Measurements from ENCODE around the gene KCNMA1. TPM values are rescaled to one million over a fixed set of nuclear protein-coding genes. Genes with fewer than 3 reads are reported as not detected.

The KCNMA1 gene
- total and polyA plus RNA-seq, 2 donors (not counting 1 experiment from before 2014, with no cell fraction given) = 0.82 to 3.1 TPM

DNA sequence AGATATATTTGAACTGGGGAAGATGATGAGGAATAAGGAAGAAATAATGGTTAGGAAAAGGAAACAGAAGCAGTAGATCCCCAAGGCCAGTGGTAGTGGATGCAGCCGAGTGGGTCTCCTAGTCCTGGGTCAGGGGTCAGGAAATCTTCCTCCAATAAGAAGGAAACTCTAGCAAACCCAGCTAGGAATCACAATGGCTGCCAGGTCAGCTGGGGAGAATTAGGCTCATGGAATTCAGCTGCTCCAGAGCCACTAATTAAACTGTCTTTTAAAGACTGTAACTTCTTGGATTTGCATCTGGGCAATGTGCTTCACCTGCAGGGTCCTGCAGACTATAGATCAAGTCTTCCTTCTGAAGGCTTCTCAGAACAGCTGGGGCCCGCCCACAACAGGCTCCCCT lies 644.4 kb downstream of the KCNMA1 start:
- no peak overlapping the region for H3K27ac Mint-ChIP-seq
- no peak for ATAC-seq (ENCODE audit: low read depth)

DNA sequence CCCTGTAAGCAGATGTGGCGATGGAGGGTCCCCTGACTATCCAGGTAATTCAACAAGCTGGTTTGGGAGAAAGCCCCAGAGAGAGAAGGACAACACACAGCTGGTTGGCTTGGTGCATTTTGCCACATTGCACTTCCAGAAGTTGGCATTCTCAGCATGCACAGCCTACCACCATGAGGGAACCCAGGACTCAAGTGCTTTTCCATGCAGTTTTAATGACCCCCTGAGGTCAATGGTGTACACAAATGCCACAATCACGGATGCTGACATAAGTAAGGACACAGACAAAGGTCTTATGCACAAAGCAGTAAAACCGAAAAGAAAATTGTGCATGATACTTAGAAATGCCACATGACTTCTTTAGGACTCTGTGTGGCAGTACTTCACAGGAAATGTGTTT lies 645.1 kb downstream of the KCNMA1 start:
- TF ChIP-seq, protein P1, sequence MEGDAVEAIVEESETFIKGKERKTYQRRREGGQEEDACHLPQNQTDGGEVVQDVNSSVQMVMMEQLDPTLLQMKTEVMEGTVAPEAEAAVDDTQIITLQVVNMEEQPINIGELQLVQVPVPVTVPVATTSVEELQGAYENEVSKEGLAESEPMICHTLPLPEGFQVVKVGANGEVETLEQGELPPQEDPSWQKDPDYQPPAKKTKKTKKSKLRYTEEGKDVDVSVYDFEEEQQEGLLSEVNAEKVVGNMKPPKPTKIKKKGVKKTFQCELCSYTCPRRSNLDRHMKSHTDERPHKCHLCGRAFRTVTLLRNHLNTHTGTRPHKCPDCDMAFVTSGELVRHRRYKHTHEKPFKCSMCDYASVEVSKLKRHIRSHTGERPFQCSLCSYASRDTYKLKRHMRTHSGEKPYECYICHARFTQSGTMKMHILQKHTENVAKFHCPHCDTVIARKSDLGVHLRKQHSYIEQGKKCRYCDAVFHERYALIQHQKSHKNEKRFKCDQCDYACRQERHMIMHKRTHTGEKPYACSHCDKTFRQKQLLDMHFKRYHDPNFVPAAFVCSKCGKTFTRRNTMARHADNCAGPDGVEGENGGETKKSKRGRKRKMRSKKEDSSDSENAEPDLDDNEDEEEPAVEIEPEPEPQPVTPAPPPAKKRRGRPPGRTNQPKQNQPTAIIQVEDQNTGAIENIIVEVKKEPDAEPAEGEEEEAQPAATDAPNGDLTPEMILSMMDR (IDR thresholded peaks at IDR 0.05) = no peak
- no peak for TF ChIP-seq EZH2 (IDR thresholded peaks at IDR 0.05; ENCODE audit: borderline replicate concordance, insufficient read depth, low read depth, low read length, poor library complexity, severe bottlenecking)
- ATAC-seq (ENCODE audit: low read depth) = no peak
- Histone ChIP-seq H3K27ac (ENCODE audit: low read length in 2 of 2) (no peak overlapping the region), H3K4me2 (replicated peaks; ENCODE audit: low read depth, low read length, poor library complexity, severe bottlenecking) (no peak overlapping the region), H3K4me3 (ENCODE audit: control extremely low read depth in 1 of 5, extremely low read depth in 1 of 5, insufficient read depth in 1 of 5, low read depth in 2 of 5, low read length in 4 of 5) (no peak overlapping the region), H3K36me3 (replicated peaks in 1 of 2; ENCODE audit: control extremely low read depth in 1 of 2, control insufficient read depth in 1 of 2, extremely low read depth in 1 of 2, insufficient read depth in 2 of 2, low read length in 1 of 2) (no peaks in the 10 kb centered on the region), H2AFZ (ENCODE audit: insufficient read depth, low read depth, low read length, poor library complexity, severe bottlenecking) (no peak overlapping the region), H3K27me3 (replicated peaks in 1 of 4; ENCODE audit: control extremely low read depth in 1 of 4, control insufficient read depth in 3 of 4, insufficient read depth in 4 of 4, low read length in 3 of 4) (no peaks in the 10 kb centered on the region), H4K20me1 (ENCODE audit: control insufficient read depth, insufficient read depth, low read length, poor library complexity, severe bottlenecking) (no peaks in the 10 kb centered on the region), H3K79me2 (ENCODE audit: control insufficient read depth, insufficient read depth, low read length) (no peaks in the 10 kb centered on the region), H3K9ac (ENCODE audit: low read length) (no peak overlapping the region), H3K4me1 (ENCODE audit: control insufficient read depth in 2 of 2, insufficient read depth in 2 of 2, low read length in 2 of 2) (no peaks in the 10 kb centered on the region), H3K9me3 (ENCODE audit: control extremely low read depth in 1 of 3, control insufficient read depth in 2 of 3, insufficient read depth in 1 of 3, low read length in 2 of 3) (no peaks in the 10 kb centered on the region)
- ChIA-PET POLR2A (no interaction called here), CTCF (interaction anchor here (2.9 kb wide), 1 partner anchor 13 kb away, joined by 15 read pairs; no protein-coding TSS in a partner anchor)
- intact Hi-C loops (cut with micrococcal nuclease) = no loop called here
- DNase-seq = no peak
- Mint-ChIP-seq H3K4me3 (no peak overlapping the region), H3K27ac (no peak overlapping the region), H3K4me1 (no peaks in the 10 kb centered on the region), H3K9me3 (ENCODE audit: insufficient read depth) (no peaks in the 10 kb centered on the region), H3K27me3 (no peaks in the 10 kb centered on the region)
- WGBS (ENCODE audit: insufficient coverage) = 79% methylated on average over 3 of the region's 3 CpGs

More for the DNA sequence above, 644.4 kb downstream of the KCNMA1 start:
- H3K4me3 Mint-ChIP-seq = no peak overlapping the region
- H3K4me1 Mint-ChIP-seq = no peaks in the 10 kb centered on the region
- H3K36me3 ChIP-seq (replicated peaks in 1 of 2; ENCODE audit: control extremely low read depth in 1 of 2, control insufficient read depth in 1 of 2, extremely low read depth in 1 of 2, insufficient read depth in 2 of 2, low read length in 1 of 2) = no peaks in the 10 kb centered on the region
- no peaks in the 10 kb centered on the region for H3K27me3 ChIP-seq (replicated peaks in 1 of 4; ENCODE audit: control extremely low read depth in 1 of 4, control insufficient read depth in 3 of 4, insufficient read depth in 4 of 4, low read length in 3 of 4)
- H3K9ac ChIP-seq (ENCODE audit: low read length) = no peak overlapping the region
- H4K20me1 ChIP-seq (ENCODE audit: control insufficient read depth, insufficient read depth, low read length, poor library complexity, severe bottlenecking) = no peaks in the 10 kb centered on the region
- no peaks in the 10 kb centered on the region for H3K79me2 ChIP-seq (ENCODE audit: control insufficient read depth, insufficient read depth, low read length)
- no peak overlapping the region for H3K4me2 ChIP-seq (replicated peaks; ENCODE audit: low read depth, low read length, poor library complexity, severe bottlenecking)
- H2AFZ ChIP-seq (ENCODE audit: insufficient read depth, low read depth, low read length, poor library complexity, severe bottlenecking) = no peak overlapping the region
- CTCF ChIA-PET = interaction anchor here (2.9 kb wide), 1 partner anchor 13 kb away, joined by 15 read pairs; no protein-coding TSS in a partner anchor
- WGBS (ENCODE audit: insufficient coverage) = 90% methylated on average over 1 of the region's 2 CpGs
- H3K4me1 ChIP-seq (ENCODE audit: control insufficient read depth in 2 of 2, insufficient read depth in 2 of 2, low read length in 2 of 2) = no peaks in the 10 kb centered on the region
- H3K9me3 ChIP-seq (ENCODE audit: control extremely low read depth in 1 of 3, control insufficient read depth in 2 of 3, insufficient read depth in 1 of 3, low read length in 2 of 3) = no peaks in the 10 kb centered on the region
- TF ChIP-seq EZH2 (IDR thresholded peaks at IDR 0.05; ENCODE audit: borderline replicate concordance, insufficient read depth, low read depth, low read length, poor library complexity, severe bottlenecking) = no peak
- TF ChIP-seq, protein P1 (IDR thresholded peaks at IDR 0.05) = no peak
- intact Hi-C loops (cut with micrococcal nuclease) = no loop called here
- H3K27ac ChIP-seq (ENCODE audit: low read length in 2 of 2) = no peak overlapping the region
- H3K4me3 ChIP-seq (ENCODE audit: control extremely low read depth in 1 of 5, extremely low read depth in 1 of 5, insufficient read depth in 1 of 5, low read depth in 2 of 5, low read length in 4 of 5) = no peak overlapping the region
- DNase-seq = no peak
- POLR2A ChIA-PET = no interaction called here
- H3K27me3 Mint-ChIP-seq = no peaks in the 10 kb centered on the region
- H3K9me3 Mint-ChIP-seq (ENCODE audit: insufficient read depth) = no peaks in the 10 kb centered on the region

All from B cell (primary cell).